CD14-positive monocyte (primary cell): ENCODE data around the gene ANKRD37. TPM values are rescaled to one million over a fixed set of nuclear protein-coding genes. Genes with fewer than 3 reads are reported as not detected.

Source experiments
- DNase-seq, 3 donors: peaks; one replicate each; pipeline ENCODE4 v3.0.0-alpha.2; 2011 to 2022
- H2AFZ ChIP-seq: 2 replicates; pipeline ENCODE4 v1.6.0; 2012; ENCODE audit warnings: mild to moderate bottlenecking, low read depth, low read length, inconsistent platforms; ENCODE audit not compliant: insufficient read depth, poor library complexity, severe bottlenecking
- H3K27ac ChIP-seq, 2 donors: 1 replicate in 1 of 2; 2 replicates in 1 of 2; pipeline ENCODE4 v1.5.1; 2012 to 2013; ENCODE audit warnings: low read length in 2 of 2, control low read depth in 1 of 2, inconsistent platforms in 1 of 2, low read depth in 1 of 2, mild to moderate bottlenecking in 1 of 2
- H3K27me3 ChIP-seq, 2 donors: one replicate each; pipeline versions ENCODE4 v1.6.0 to v1.6.1; 2011 to 2013; ENCODE audit warnings: low read length in 2 of 2; ENCODE audit not compliant: control insufficient read depth in 2 of 2, insufficient read depth in 2 of 2
- H3K36me3 ChIP-seq, 2 donors: replicated peaks in 1 of 2; 1 replicate in 1 of 2; 2 replicates in 1 of 2; pipeline versions ENCODE4 v1.5.1 to v1.6.1; 2012 to 2013; ENCODE audit warnings: low read length in 2 of 2, control low read depth in 1 of 2, inconsistent platforms in 1 of 2, mild to moderate bottlenecking in 1 of 2; ENCODE audit not compliant: insufficient read depth in 2 of 2, control insufficient read depth in 1 of 2
- H3K4me1 ChIP-seq, 2 donors: 1 replicate in 1 of 2; 2 replicates in 1 of 2; pipeline versions ENCODE4 v1.5.1 to v1.6.1; 2012 to 2013; ENCODE audit warnings: low read length in 2 of 2, control low read depth in 1 of 2, inconsistent platforms in 1 of 2, mild to moderate bottlenecking in 1 of 2, moderate library complexity in 1 of 2; ENCODE audit not compliant: insufficient read depth in 2 of 2, control insufficient read depth in 1 of 2
- H3K4me2 ChIP-seq: replicated peaks from 2 replicates; pipeline ENCODE3; 2012; ENCODE audit warnings: low read length, moderate library complexity, mild to moderate bottlenecking; ENCODE audit not compliant: poor library complexity, severe bottlenecking; ENCODE audit errors: extremely low read depth
- H3K4me3 ChIP-seq, 3 experiments: fragments of 200-600 bp in 1 of 3; sonication (generic) in 1 of 3; replicated peaks in 1 of 3; 1 replicate in 2 of 3; 2 replicates in 1 of 3; pipeline ENCODE4 v1.5.1; 2011 to 2013; ENCODE audit warnings: low read length in 3 of 3, mild to moderate bottlenecking in 3 of 3, control low read depth in 2 of 3, low read depth in 2 of 3, inconsistent platforms in 1 of 3, moderate library complexity in 1 of 3
- H3K79me2 ChIP-seq: 2 replicates; pipeline ENCODE4 v1.6.0; 2012; ENCODE audit warnings: mild to moderate bottlenecking, control low read depth, inconsistent platforms, low read length, moderate library complexity; ENCODE audit not compliant: insufficient read depth
- H3K9ac ChIP-seq: 2 replicates; pipeline ENCODE4 v1.6.0; 2017; ENCODE audit warnings: low read length, mild to moderate bottlenecking; ENCODE audit not compliant: insufficient read depth, poor library complexity, severe bottlenecking
- H3K9me3 ChIP-seq, 2 donors: replicated peaks in 1 of 2; 1 replicate in 1 of 2; 2 replicates in 1 of 2; pipeline versions ENCODE4 v1.5.1 to v1.6.1; 2012 to 2013; ENCODE audit warnings: low read length in 2 of 2, control low read depth in 1 of 2; ENCODE audit not compliant: control insufficient read depth in 1 of 2, insufficient read depth in 1 of 2
- H4K20me1 ChIP-seq: 2 replicates; pipeline ENCODE4 v1.6.0; 2012; ENCODE audit warnings: mild to moderate bottlenecking, low read length, control low read depth, moderate library complexity; ENCODE audit not compliant: insufficient read depth
- H3K27ac Mint-ChIP-seq, 7 donors: one replicate each; pipeline ENCODE4 v1.8.0; 2020; ENCODE audit warnings: mild to moderate bottlenecking in 7 of 7, mixed read lengths in 7 of 7, moderate library complexity in 6 of 7, inconsistent platforms in 2 of 7
- H3K27me3 Mint-ChIP-seq, 3 donors: one replicate each; pipeline ENCODE4 v1.8.0; 2021 to 2022; ENCODE audit warnings: low read depth in 3 of 3, mild to moderate bottlenecking in 3 of 3, mixed read lengths in 3 of 3, moderate library complexity in 3 of 3, inconsistent platforms in 1 of 3
- H3K36me3 Mint-ChIP-seq, 2 donors: one replicate each; pipeline ENCODE4 v1.8.0; 2020; ENCODE audit warnings: mixed read lengths in 2 of 2, inconsistent platforms in 1 of 2, mild to moderate bottlenecking in 1 of 2
- H3K4me1 Mint-ChIP-seq: one replicate; pipeline ENCODE4 v1.8.0; 2020; ENCODE audit warnings: mild to moderate bottlenecking, mixed read lengths
- H3K4me3 Mint-ChIP-seq, 2 donors: one replicate each; pipeline ENCODE4 v1.8.0; 2020; ENCODE audit warnings: mild to moderate bottlenecking in 2 of 2, mixed read lengths in 2 of 2, moderate library complexity in 1 of 2
- H3K9me3 Mint-ChIP-seq, 7 donors: one replicate each; pipeline ENCODE4 v1.8.0; 2020 to 2022; ENCODE audit warnings: mixed read lengths in 7 of 7, mild to moderate bottlenecking in 6 of 7, moderate library complexity in 6 of 7, inconsistent platforms in 2 of 7
- WGBS: methylation state at CpG from one replicate; pipeline ENCODE4 v1.1.5; 2013; ENCODE audit warnings: missing lambda C conversion rate; ENCODE audit not compliant: insufficient coverage; 5-methylcytosine and 5-hydroxymethylcytosine counted together
- intact Hi-C, 2 donors: fragments of 100-400 bp; cut with micrococcal nuclease; formaldehyde crosslinking; loops; one replicate each; pipeline versions ENCODE4 v1.15.0 to v1.15.1; 2023
- polyA plus RNA-seq, 3 donors: library from polyadenylated mRNA; depleted of rRNA in 1 of 3; unstranded in 2 of 3; stranded (reverse) in 1 of 3; fragments of 300-500 nt in 2 of 3; fragments of >200 nt in 1 of 3; fragmentation: Illumina TruSeq in 2 of 3; gene quantifications; 1 replicate in 2 of 3; 2 replicates in 1 of 3; pipeline ENCODE4 v1.2.3, GENCODE V29; 2012 to 2021
- TF ChIP-seq, protein P1 (sequence below): fragments of 200-600 bp; IDR thresholded peaks from one replicate; pipeline ENCODE4 v1.8.0; 2022; ENCODE audit warnings: antibody characterized with exemption, mild to moderate bottlenecking

Gene ANKRD37
- polyA plus RNA-seq, 3 donors: 4.2 to 6.5 (median 5.4) TPM

DNA sequence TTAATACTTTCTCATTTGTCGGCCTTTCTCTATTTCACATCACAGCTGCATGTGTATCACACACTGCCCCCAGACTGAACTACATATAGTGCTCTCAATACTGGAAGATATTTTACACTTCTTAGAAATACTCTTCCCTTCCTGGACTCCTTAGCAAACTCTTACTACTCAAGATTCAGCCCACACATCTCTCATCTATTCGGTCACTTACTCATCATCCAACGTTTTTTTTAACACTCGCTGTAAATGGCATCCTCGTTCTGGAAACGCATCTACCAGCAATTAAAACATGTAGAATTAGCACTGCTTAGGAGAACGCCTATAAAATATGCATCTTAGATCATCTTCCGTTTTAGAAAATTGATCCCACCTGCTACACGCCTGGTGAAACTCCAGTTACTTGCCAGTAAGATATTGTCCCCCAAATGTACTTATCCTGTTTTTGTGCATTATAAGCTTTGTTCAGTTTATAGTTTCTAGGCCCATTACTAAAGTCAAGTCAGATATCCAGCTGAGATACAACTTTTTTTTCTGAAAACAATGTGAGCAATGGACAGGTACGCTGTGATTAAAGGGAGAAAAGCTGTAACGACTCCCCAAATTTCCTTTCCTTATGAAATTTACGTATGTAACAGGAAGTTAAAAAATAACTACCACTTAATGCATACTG, 1.9 kb upstream of the ANKRD37 start:
- Mint-ChIP-seq H3K9me3 (peaks cover 0 to 2% (median 0%) of the 10 kb centered on the region in 7 donors), H3K36me3 (peaks cover 9 to 22% of the 10 kb centered on the region in 2 donors), H3K4me1 (peaks cover 18% of the 10 kb centered on the region), H3K4me3 (peak overlapping the region; percentile 77 to 93), H3K27ac (no peak overlapping the region), H3K27me3 (peaks cover 11 to 17% (median 15%) of the 10 kb centered on the region in 3 donors)
- H3K9me3 ChIP-seq: no peaks in the 10 kb centered on the region
- H2AFZ ChIP-seq: no peak overlapping the region
- DNase-seq: no peak
- peak overlapping the region; percentile 63 to 81 (median 81) for H3K4me3 ChIP-seq
- H3K4me1 ChIP-seq: peaks cover 17 to 19% of the 10 kb centered on the region in 2 donors
- 71% methylated on average over 6 of the region's 12 CpGs for WGBS
- H3K79me2 ChIP-seq: no peaks in the 10 kb centered on the region
- H3K27ac ChIP-seq: no peak overlapping the region
- TF ChIP-seq, protein P1, sequence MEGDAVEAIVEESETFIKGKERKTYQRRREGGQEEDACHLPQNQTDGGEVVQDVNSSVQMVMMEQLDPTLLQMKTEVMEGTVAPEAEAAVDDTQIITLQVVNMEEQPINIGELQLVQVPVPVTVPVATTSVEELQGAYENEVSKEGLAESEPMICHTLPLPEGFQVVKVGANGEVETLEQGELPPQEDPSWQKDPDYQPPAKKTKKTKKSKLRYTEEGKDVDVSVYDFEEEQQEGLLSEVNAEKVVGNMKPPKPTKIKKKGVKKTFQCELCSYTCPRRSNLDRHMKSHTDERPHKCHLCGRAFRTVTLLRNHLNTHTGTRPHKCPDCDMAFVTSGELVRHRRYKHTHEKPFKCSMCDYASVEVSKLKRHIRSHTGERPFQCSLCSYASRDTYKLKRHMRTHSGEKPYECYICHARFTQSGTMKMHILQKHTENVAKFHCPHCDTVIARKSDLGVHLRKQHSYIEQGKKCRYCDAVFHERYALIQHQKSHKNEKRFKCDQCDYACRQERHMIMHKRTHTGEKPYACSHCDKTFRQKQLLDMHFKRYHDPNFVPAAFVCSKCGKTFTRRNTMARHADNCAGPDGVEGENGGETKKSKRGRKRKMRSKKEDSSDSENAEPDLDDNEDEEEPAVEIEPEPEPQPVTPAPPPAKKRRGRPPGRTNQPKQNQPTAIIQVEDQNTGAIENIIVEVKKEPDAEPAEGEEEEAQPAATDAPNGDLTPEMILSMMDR: no peak
- no peak overlapping the region for H3K9ac ChIP-seq
- intact Hi-C loops: no loop called here
- peak overlapping the region; percentile 76 for H3K4me2 ChIP-seq
- H3K27me3 ChIP-seq: peaks cover 0 to 8% of the 10 kb centered on the region in 2 donors
- no peaks in the 10 kb centered on the region for H4K20me1 ChIP-seq
- H3K36me3 ChIP-seq: peaks cover 5 to 10% of the 10 kb centered on the region in 2 donors

DNA sequence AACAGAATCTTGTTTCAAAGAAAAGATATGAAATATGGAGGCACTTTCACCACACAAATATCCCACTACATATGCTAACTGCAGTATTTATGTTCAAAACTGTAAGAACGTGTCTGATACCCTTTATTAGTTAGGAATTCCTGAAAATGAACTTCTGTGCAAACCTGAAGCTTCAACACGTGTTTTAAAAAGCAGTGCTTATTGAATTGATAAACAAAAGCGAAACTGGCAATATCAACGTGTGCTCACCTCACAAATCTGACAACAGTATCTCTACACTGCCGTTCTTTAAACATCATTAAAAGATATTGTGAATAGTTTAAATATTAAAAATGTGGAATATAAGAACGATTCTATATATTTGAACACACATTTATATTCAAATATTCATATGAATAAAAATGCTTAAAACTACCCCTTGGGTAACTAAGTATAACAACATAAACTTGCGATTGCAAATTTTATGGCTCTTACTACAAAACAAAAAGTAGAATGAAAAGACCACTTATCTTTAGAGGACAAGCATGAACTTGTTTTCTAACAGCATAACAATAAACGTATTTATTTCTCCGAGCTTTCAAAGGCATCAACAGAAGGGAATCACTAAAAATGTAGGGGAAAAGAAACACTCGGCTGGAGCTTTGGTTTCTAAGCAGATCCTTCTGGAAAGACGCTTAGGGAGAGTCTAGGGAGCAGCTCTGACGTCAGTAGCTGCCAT, 1.2 kb upstream of the ANKRD37 start, which contains the start of gene LRP2BP:
TSS of gene LRP2BP (minus strand) at position 687 of the 718 bp plus-strand sequence. CDS start 17,738 bp downstream, outside the sequence.
- peaks cover 18% of the 10 kb centered on the region for H3K4me1 Mint-ChIP-seq
- H3K27me3 Mint-ChIP-seq: peaks cover 11 to 17% (median 12%) of the 10 kb centered on the region in 3 donors
- Histone ChIP-seq H3K4me2 (peak within 1 kb of the TSS; percentile 76), H3K4me3 (peak within 1 kb of the TSS; percentile 63 to 81 (median 81)), H4K20me1 (no peaks in the 10 kb centered on the region), H2AFZ (peak within 1 kb of the TSS; percentile 86), H3K4me1 (peaks cover 17 to 19% of the 10 kb centered on the region in 2 donors), H3K27me3 (peaks cover 0 to 8% of the 10 kb centered on the region in 2 donors), H3K36me3 (peaks cover 10 to 17% of the 10 kb centered on the region in 2 donors), H3K79me2 (no peaks in the 10 kb centered on the region), H3K27ac (peak within 1 kb of the TSS; percentile 88 to 96), H3K9ac (peak within 1 kb of the TSS; percentile 92), H3K9me3 (no peaks in the 10 kb centered on the region)
- TF ChIP-seq, protein P1: no peak
- 0% methylated on average over 3 of the region's 12 CpGs for WGBS
- peak within 1 kb of the TSS; percentile 77 to 93 for H3K4me3 Mint-ChIP-seq
- DNase-seq: no peak
- peaks cover 16 to 28% of the 10 kb centered on the region in 2 donors for H3K36me3 Mint-ChIP-seq
- H3K27ac Mint-ChIP-seq: peak within 1 kb of the TSS; percentile 82 to 96 (median 94)
- peaks cover 0 to 2% (median 0%) of the 10 kb centered on the region in 7 donors for H3K9me3 Mint-ChIP-seq
- intact Hi-C loops: no loop called here
